ENCODE results near the gene SDSL. TPM values are rescaled to one million over a fixed set of nuclear protein-coding genes. Genes with fewer than 3 reads are reported as not detected.

SDSL gene
- total RNA-seq, 1 donor from 2014 or later: 2.4 TPM

GRCh38 chr12:113467502-113468364 is 45.6 kb downstream of the SDSL start:
- intact Hi-C loops (cut with micrococcal nuclease): loop anchor here (5.0 kb wide), 1 partner anchor 1215 kb away; the partner anchor contains the start of gene TBX3

- intact Hi-C loops (cut with micrococcal nuclease): loop anchor here (5.0 kb wide), 1 partner anchor 1214 kb away; the partner anchor contains the start of gene TBX3
Measured at GRCh38 chr12:113468365-113469223, 46.4 kb downstream of the SDSL start.

GRCh38 chr12:113469224-113469948 is 47.2 kb downstream of the SDSL start:
- intact Hi-C loops (cut with micrococcal nuclease): loop anchor here (5.0 kb wide), 1 partner anchor 1213 kb away; the partner anchor contains the start of gene TBX3

DNA sequence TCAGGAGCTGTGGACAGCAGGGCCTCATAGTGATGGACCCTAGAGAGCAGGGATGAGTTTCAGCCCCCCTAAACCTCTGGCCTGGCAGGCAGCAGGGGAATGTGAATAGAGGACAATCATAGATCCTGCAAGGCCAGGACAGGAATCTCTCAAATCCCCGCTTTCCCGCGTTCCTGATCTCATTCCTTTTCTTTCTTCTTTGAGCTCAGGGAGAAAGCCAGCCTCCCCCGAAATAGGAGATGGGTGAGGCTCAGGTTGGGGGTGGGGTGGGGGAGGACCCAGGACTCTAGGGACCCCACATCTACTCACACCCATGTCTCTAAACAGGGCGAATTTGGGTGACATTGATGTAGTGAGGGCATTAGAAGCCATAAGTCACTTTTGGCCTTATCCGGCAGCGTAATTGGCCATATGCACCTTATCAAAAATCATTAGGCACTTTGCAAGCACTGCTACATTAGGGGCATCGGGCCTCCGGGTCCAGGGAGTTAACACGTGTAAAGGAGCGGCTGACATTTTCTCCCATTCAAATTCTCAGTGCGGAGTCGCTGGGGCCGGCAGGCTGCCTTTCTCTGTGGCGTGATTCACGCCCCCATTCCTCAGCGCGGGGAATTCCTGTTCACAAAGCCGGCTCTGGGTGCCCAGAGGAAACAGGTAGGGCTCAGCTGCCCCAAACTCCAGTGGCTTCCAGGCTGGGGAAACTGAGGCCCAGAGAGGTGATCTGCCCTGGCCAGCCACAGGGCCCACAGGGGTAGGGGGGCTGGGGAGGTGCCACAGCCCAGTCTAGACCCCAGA is 48.0 kb downstream of the SDSL start:
- intact Hi-C loops (cut with micrococcal nuclease): loop anchor here (5.0 kb wide), 2 partner anchors 972 to 1212 kb away; partner anchors contain the start of gene TBX3

- intact Hi-C loops (cut with micrococcal nuclease): loop anchor here (5.0 kb wide), 1 partner anchor 971 kb away; no protein-coding TSS in a partner anchor
Measured at GRCh38 chr12:113470871-113471618, 48.9 kb downstream of the SDSL start.

GRCh38 chr12:113471619-113472171 is 49.5 kb downstream of the SDSL start, which contains the start of gene LHX5:
TSS of gene LHX5 (minus strand) at chr12:113471871. CDS start at chr12:113471498, 373 bp downstream.
- intact Hi-C loops (cut with micrococcal nuclease): loop anchor here (5.0 kb wide), 1 partner anchor 971 kb away; no protein-coding TSS in a partner anchor

- intact Hi-C loops (cut with micrococcal nuclease): loop anchor here (5.0 kb wide), 1 partner anchor 970 kb away; no protein-coding TSS in a partner anchor
Measured at GRCh38 chr12:113472191-113473121, 50.3 kb downstream of the SDSL start.

DNA sequence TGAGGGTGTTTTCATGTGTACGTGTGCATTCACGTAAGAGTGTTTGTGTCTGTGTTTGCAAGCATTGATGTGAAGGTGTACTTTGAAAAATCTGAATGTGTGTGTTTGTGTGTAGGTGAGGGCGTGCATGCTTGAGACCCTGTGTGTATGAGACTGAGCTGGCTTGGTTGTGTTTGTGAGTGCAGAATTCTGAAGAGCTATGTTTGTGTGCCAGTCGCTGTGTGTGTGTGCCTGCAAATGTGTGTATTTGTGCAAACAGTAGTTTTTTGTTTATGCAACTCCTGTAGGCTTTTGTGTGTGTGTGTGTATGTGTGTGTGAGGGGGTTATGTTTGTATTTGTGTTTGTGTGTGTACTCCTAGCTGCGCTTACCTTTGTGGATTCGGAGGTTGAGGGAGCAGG is 51.2 kb downstream of the SDSL start:
- intact Hi-C loops (cut with micrococcal nuclease): loop anchor here (5.0 kb wide), 1 partner anchor 969 kb away; no protein-coding TSS in a partner anchor

GRCh38 chr12:113473942-113474341 is 51.8 kb downstream of the SDSL start:
- intact Hi-C loops (cut with micrococcal nuclease): loop anchor here (5.0 kb wide), 1 partner anchor 968 kb away; no protein-coding TSS in a partner anchor

DNA sequence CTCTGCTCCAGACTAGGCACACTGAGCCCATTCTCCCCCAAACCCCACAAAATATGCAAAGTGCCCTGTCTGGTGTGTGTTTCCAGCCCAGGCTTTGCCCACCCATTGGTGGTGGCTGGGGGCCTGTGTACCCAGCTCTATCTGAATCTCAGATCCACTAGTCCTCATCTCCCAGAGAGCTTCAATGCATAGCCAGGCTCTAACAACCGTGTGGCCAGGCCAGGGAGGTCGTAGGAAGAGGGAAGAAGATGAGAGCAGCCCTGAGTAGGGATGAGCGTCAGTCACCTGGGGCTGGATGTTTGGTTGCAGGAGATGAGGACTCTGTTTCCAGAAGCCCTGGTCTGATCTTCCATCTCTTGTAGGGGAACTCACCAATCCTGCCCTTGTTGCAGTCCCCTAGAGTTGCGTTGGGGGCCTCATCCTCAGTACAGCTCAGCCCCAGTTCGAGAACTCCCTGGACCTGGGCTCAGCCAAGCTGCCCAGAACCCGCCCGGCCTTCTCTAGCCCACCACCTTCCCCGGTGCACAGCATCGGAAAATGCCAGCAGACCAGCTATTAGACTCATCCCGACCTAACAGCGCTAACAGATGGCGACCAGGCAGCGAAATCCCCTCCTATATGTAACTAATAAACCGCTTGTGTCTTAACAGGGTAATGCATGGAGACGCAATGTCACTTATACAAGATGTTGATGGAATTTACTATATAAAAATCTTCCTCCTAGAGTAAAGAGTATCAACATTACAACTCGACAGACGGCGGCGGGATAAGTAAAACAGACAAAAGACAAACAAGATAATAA is 52.7 kb downstream of the SDSL start:
- intact Hi-C loops (cut with micrococcal nuclease): loop anchor here (5.0 kb wide), 3 partner anchors 927 to 1217 kb away; no protein-coding TSS in a partner anchor

GRCh38 chr12:113475451-113476175 is 53.4 kb downstream of the SDSL start:
- intact Hi-C loops (cut with micrococcal nuclease): loop anchor here (5.0 kb wide), 2 partner anchors 927 to 1217 kb away; no protein-coding TSS in a partner anchor

DNA sequence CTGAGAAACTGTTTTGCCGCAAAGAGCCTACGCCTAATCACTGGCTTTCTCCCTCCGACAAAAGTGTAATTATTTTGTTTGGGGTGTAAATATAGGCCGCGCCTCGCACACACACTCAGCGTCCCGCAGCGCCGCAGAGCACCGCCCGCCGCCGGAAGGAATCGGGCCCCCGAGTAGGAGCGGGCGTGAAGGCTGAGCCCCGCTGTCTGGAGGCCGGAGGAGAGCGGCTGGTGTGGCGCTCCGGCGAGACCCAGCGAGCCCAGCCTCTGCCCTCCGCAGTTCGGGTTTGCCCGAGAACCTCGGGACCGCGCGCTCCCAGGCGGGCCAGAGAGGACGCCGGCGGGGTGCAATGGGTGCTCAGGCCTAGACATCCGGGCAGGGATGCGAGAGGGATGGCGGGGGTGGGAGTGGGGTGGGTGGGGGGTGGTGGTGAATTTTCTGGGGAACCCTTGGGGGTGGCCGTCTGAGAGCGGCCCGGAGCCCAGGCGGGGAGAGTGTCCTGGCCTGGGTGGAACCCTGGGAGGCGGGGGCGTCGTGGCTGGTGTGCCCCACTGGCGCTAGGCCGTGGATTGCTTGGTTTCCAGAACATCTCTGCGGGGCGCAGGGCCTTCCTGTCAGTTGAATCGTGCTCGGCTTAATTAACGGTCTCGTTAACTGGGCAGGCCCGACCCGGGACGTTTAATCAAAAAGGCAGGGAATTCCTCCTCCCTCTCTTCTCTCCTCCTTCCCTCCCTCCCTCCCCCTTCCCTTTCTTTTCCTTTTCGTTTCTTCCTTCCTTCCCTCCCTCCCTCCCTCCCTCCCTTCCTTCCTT is 54.2 kb downstream of the SDSL start:
- intact Hi-C loops (cut with micrococcal nuclease): loop anchor here (5.0 kb wide), 2 partner anchors 926 to 1216 kb away; no protein-coding TSS in a partner anchor

GRCh38 chr12:113477171-113477841 is 55.1 kb downstream of the SDSL start:
- intact Hi-C loops (cut with micrococcal nuclease): loop anchor here (5.0 kb wide), 2 partner anchors 925 to 1215 kb away; no protein-coding TSS in a partner anchor

- intact Hi-C loops (cut with micrococcal nuclease): loop anchor here (5.0 kb wide), 2 partner anchors 924 to 1214 kb away; no protein-coding TSS in a partner anchor
Measured at GRCh38 chr12:113477842-113478215, 55.6 kb downstream of the SDSL start.
